Renal pelvis (tissue), 4 donors: Measurements from ENCODE around the gene AIF1L. TPM values are rescaled to one million over a fixed set of nuclear protein-coding genes. Genes with fewer than 3 reads are reported as not detected.
"Not testable (repeated sequence)": the region's sequence is repeated elsewhere in the genome, so short reads cannot be mapped to it uniquely, and the experiment has no call there.

Experiments
- DNase-seq: peaks from one replicate; pipeline ENCODE4 v3.0.0-alpha.2; 2013
- polyA plus RNA-seq, 3 donors: library from polyadenylated mRNA; unstranded; fragments of 120-200 nt; gene quantifications; one replicate each; pipeline ENCODE4 v1.2.1, GENCODE V29; 2013; ENCODE audit not compliant: insufficient read length in 3 of 3

AIF1L gene
- polyA plus RNA-seq, 3 donors, result 332 to 490 (median 395) TPM

GRCh38 chr9:131094622-131095021 lies 1.7 kb upstream of the AIF1L start:
- DNase-seq, result no peak

- DNase-seq, result no peak
These were observed 564 bp upstream of the AIF1L start for GRCh38 chr9:131095666-131096268.

GRCh38 chr9:131097126-131097947 lies 1.0 kb downstream of the AIF1L start:
- DNase-seq, result no peak

- DNase-seq, result no peak
These were observed 1.6 kb downstream of the AIF1L start for GRCh38 chr9:131097948-131098278.

GRCh38 chr9:131098391-131099101 lies 2.2 kb downstream of the AIF1L start:
- DNase-seq, result no peak

GRCh38 chr9:131099102-131099606 lies 2.8 kb downstream of the AIF1L start:
- DNase-seq, result no peak

GRCh38 chr9:131099845-131100244 lies 3.5 kb downstream of the AIF1L start:
- DNase-seq, result not testable (repeated sequence)

GRCh38 chr9:131100445-131100844 lies 4.1 kb downstream of the AIF1L start:
- peak; percentile 89 for DNase-seq

- DNase-seq, result no peak
These were observed 5.1 kb downstream of the AIF1L start for GRCh38 chr9:131101207-131101964.

- DNase-seq, result no peak
These were observed 6.7 kb downstream of the AIF1L start for GRCh38 chr9:131103024-131103423.

GRCh38 chr9:131103535-131103934 lies 7.2 kb downstream of the AIF1L start:
- DNase-seq, result no peak

GRCh38 chr9:131104016-131104740 lies 7.8 kb downstream of the AIF1L start:
- no peak for DNase-seq

- no peak for DNase-seq
These were observed 9.6 kb downstream of the AIF1L start for GRCh38 chr9:131105952-131106351.

- no peak for DNase-seq
These were observed 11.4 kb downstream of the AIF1L start for GRCh38 chr9:131107760-131108159.

GRCh38 chr9:131111186-131111853 lies 15.0 kb downstream of the AIF1L start:
- DNase-seq, result no peak

GRCh38 chr9:131111854-131112311 lies 15.6 kb downstream of the AIF1L start:
- no peak for DNase-seq

- DNase-seq, result no peak
These were observed 16.2 kb downstream of the AIF1L start for GRCh38 chr9:131112374-131113154.

GRCh38 chr9:131113655-131114054 lies 17.3 kb downstream of the AIF1L start:
- DNase-seq, result no peak

- no peak for DNase-seq
These were observed 17.8 kb downstream of the AIF1L start for GRCh38 chr9:131114084-131114535.

- not testable (repeated sequence) for DNase-seq
These were observed 19.0 kb downstream of the AIF1L start for GRCh38 chr9:131115360-131115742.
